C4-2B (cell line): ENCODE results near the gene OTULIN.

Source experiments
- CTCF ChIP-seq: fragments of 450-650 bp; conservative IDR thresholded peaks from 2 replicates; pipeline ENCODE4 v1.5.1; 2017; ENCODE audit warnings: mild to moderate bottlenecking
- ZFX ChIP-seq: fragments of 450-650 bp; IDR thresholded peaks from 2 replicates; pipeline ENCODE4 v1.6.1; 2017

- TF ChIP-seq CTCF: no peak
- TF ChIP-seq ZFX: no peak
These were observed 75.0 kb downstream of the OTULIN start for GRCh38 chr5:14739538-14739937.
